HG03139 (cell line): ENCODE measurements around the gene SOX10.

Source experiments
- ATAC-seq: cut with Tn5 transposase; IDR thresholded peaks from one replicate; pipeline ENCODE4 v1.9.1; 2021; ENCODE audit not compliant: unreplicated experiment

SOX10 gene

GRCh38 chr22:38016182-38017151, 32.1 kb upstream of the SOX10 start:
- no peak for ATAC-seq

- no peak for ATAC-seq
Measured at GRCh38 chr22:38014083-38014482, 29.7 kb upstream of the SOX10 start.

GRCh38 chr22:38012604-38013072, 28.3 kb upstream of the SOX10 start:
- ATAC-seq, result no peak

- no peak for ATAC-seq
Measured at GRCh38 chr22:38009000-38009806, 24.8 kb upstream of the SOX10 start.

GRCh38 chr22:38007330-38007902, 23.1 kb upstream of the SOX10 start:
- ATAC-seq, result no peak

- no peak for ATAC-seq
Measured at GRCh38 chr22:38006906-38007305, 22.6 kb upstream of the SOX10 start.

- no peak for ATAC-seq
Measured at GRCh38 chr22:38005943-38006342, 21.6 kb upstream of the SOX10 start.

GRCh38 chr22:37999640-38000272, 15.4 kb upstream of the SOX10 start:
- ATAC-seq, result no peak

- no peak for ATAC-seq
Measured at GRCh38 chr22:37999236-37999635, 14.9 kb upstream of the SOX10 start.

- no peak for ATAC-seq
Measured at GRCh38 chr22:37998543-37998942, 14.2 kb upstream of the SOX10 start.

- ATAC-seq, result no peak
Measured at GRCh38 chr22:37996515-37997246, 12.3 kb upstream of the SOX10 start.

GRCh38 chr22:37996079-37996478, 11.7 kb upstream of the SOX10 start:
- no peak for ATAC-seq

- no peak for ATAC-seq
Measured at GRCh38 chr22:37995460-37995859, 11.1 kb upstream of the SOX10 start.

GRCh38 chr22:37994982-37995381, 10.6 kb upstream of the SOX10 start:
- ATAC-seq, result no peak

- no peak for ATAC-seq
Measured at GRCh38 chr22:37994049-37994448, 9.7 kb upstream of the SOX10 start.

GRCh38 chr22:37991731-37992442, 7.5 kb upstream of the SOX10 start:
- ATAC-seq, result no peak

- no peak for ATAC-seq
Measured at GRCh38 chr22:37990862-37991261, 6.5 kb upstream of the SOX10 start.

- ATAC-seq, result no peak
Measured at GRCh38 chr22:37990301-37990700, 5.9 kb upstream of the SOX10 start.

- no peak for ATAC-seq
Measured at GRCh38 chr22:37989146-37990045, 5.0 kb upstream of the SOX10 start.
